Activated CD8-positive, alpha-beta memory T cell treated with anti-CD3 and anti-CD28 coated beads, Interleukin-2, amount 50 U/mL, for 24 hours (primary cell): ENCODE data around the gene SLC6A6.
"Not testable (repeated sequence)": the region's sequence is repeated elsewhere in the genome, so short reads cannot be mapped to it uniquely, and the experiment has no call there.

Source experiments
- DNase-seq: peaks from one replicate; pipeline ENCODE4 v3.0.0-alpha.2; 2020; ENCODE audit errors: extremely low read depth

SLC6A6 gene

GRCh38 chr3:14435175-14436014, 33.0 kb downstream of the SLC6A6 start:
- no peak for DNase-seq

- DNase-seq: no peak
Observed at GRCh38 chr3:14436954-14437281, 34.5 kb downstream of the SLC6A6 start.

GRCh38 chr3:14437705-14438104, 35.3 kb downstream of the SLC6A6 start:
- DNase-seq: not testable (repeated sequence)

- DNase-seq: no peak
Observed at GRCh38 chr3:14438262-14438661, 35.9 kb downstream of the SLC6A6 start.

- DNase-seq: no peak
Observed at GRCh38 chr3:14438929-14439328, 36.5 kb downstream of the SLC6A6 start.

GRCh38 chr3:14439501-14440167, 37.2 kb downstream of the SLC6A6 start:
- DNase-seq: no peak

GRCh38 chr3:14440168-14440518, 37.7 kb downstream of the SLC6A6 start:
- no peak for DNase-seq

- DNase-seq: no peak
Observed at GRCh38 chr3:14440531-14441239, 38.3 kb downstream of the SLC6A6 start.

- DNase-seq: no peak
Observed at GRCh38 chr3:14441240-14441919, 39.0 kb downstream of the SLC6A6 start.

GRCh38 chr3:14441920-14442300, 39.5 kb downstream of the SLC6A6 start:
- no peak for DNase-seq

- DNase-seq: no peak
Observed at GRCh38 chr3:14444380-14444779, 42.0 kb downstream of the SLC6A6 start.

- no peak for DNase-seq
Observed at GRCh38 chr3:14445773-14446172, 43.4 kb downstream of the SLC6A6 start.

- DNase-seq: no peak
Observed at GRCh38 chr3:14446988-14447570, 44.7 kb downstream of the SLC6A6 start.

GRCh38 chr3:14448063-14448462, 45.7 kb downstream of the SLC6A6 start:
- DNase-seq: no peak

- DNase-seq: no peak
Observed at GRCh38 chr3:14448756-14449727, 46.6 kb downstream of the SLC6A6 start.

GRCh38 chr3:14450506-14450905, 48.1 kb downstream of the SLC6A6 start:
- no peak for DNase-seq

- no peak for DNase-seq
Observed at GRCh38 chr3:14450922-14451606, 48.7 kb downstream of the SLC6A6 start.

- DNase-seq: no peak
Observed at GRCh38 chr3:14451844-14452739, 49.7 kb downstream of the SLC6A6 start.
